Measurements from ENCODE around the gene ZSWIM5.

The ZSWIM5 gene

DNA sequence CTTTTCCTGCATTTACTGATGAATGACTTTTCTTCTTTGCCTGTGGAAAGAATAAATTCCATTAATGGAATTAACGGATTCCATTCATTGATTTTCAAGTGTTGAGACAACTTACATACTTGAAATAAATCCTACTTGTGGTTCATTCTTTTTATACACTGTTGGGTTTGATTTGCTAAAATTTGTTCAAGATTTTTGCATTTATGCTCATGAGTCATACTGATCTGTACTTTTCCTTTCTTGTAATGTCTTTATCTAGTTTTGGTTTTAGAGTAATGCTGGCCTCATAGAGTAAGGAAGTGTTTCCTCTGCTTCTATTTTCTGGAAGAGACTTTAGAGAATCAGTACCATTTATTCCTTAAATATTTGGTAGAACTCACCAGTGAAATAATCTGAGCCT is 180.0 kb downstream of the ZSWIM5 start:
- no peak for DNase-seq (ENCODE audit: low spot score)

DNA sequence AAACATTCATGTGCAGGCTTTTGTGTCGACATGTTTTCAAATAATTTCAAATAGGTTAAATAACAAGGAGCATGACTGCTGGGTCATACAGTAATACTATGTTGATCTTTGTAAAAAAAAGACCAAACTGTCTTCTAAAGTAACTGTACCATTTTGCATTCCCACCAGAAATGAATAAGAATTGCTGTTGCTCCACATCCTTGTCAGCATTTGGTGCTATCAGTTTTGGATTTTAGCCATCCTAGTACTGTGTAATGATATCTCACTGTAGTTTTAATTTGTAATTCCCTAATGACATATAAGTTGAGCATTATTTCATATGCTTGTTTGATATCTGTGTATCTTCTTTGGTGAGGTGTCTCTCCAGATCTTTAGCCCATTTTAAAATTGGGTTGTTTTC is 182.7 kb downstream of the ZSWIM5 start:
- no peak for DNase-seq (ENCODE audit: low spot score)

DNA sequence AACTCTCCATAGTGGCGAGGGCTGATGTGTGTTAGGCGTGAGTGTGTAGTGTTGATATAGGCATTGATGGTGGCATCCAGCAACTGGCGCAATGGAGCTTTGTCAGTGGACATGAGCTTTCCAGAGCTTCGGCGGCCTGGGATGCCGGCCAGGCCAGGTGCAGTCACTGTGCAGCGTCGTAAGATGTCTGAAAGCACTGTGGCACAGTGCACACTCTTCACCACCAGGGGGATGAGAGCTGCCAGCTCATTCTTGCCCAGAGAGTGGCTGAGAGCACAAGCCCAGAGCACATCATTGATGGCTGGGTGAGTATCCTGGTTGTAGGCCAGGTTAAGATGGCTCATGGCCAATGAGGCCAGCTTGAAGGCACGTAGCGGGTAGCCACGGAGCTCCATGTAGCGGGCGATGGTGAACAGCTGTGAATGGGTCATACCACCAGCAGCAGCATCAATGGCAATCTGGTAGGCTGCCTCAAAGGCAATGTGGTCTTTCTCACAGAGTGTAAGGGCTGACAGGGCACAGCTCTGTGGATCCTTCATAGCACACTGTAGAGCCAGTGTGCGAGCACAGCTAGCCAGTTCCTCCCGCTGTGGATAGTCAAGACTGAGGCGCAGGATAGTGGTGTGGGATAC is 187.7 kb downstream of the ZSWIM5 start:
- DNase-seq (ENCODE audit: low spot score) = peak; percentile 44

DNA sequence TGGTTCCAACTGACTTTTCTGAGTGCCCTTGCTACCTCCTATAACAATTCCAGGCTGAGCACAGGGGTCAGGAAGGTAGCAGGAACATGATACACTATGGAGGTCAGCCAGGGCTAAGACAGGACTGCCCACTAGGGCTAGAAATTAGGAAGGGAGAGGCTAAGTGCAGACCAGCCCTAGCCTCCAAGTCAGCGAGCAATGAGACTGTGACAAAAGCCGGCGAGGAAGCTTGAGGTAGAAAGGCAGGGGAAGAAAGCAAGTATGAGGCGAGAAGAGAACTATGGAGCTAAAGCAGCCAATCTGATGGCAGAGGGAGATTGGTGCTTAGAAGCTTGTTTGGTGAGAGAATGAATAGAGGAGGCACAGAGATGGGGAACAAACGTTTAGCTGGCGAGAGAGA is 189.6 kb downstream of the ZSWIM5 start:
- no peak for DNase-seq (ENCODE audit: low spot score)

DNA sequence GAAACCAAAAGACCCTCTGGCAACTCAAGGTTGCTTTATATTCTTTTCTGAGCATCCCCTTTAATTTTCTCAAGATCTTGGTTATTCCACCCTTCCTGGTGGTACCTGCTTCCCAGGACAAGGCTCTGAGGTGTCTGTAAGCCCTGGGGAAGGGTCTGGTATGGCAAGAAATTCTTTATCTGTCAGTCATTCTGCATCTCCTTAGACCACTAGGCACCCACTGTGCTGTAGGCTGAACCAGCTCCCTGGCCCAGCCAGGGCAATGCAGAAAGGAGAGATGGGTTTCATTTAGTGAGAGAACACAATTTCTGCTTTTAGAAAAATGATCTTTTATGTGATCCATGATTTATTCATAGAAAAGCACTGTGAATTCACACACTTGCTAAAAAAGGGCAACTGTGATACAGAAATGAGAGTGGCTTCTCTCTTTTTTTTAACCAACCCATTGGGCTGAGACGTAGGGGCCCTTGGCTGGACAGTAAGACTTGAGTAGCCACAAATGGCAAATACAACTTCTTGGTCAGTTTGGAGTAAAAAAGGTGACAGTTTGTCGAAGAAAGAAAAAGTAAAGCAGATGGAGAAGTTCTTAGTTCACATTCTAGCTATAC is 190.2 kb downstream of the ZSWIM5 start:
- DNase-seq (ENCODE audit: low spot score) = no peak

DNA sequence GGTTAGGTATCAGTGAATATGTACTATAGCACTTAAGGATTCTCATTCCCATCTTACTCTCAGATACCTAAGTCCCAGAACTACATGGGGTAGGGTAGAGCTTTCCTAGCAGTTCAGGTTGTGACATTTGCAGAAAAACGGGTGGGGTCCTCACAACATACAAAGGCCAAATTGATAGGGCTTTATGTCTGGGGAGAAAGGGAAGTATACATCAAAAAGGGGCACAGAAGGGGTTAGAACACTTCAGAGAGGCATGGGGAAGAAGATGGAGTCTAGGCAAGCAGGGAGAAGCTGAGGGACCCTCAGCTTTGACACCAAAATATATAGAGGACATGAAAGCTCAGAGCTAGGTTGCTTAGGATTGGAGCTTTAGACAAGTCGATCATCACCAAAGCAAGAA is 190.7 kb downstream of the ZSWIM5 start:
- no peak for DNase-seq (ENCODE audit: low spot score)

DNA sequence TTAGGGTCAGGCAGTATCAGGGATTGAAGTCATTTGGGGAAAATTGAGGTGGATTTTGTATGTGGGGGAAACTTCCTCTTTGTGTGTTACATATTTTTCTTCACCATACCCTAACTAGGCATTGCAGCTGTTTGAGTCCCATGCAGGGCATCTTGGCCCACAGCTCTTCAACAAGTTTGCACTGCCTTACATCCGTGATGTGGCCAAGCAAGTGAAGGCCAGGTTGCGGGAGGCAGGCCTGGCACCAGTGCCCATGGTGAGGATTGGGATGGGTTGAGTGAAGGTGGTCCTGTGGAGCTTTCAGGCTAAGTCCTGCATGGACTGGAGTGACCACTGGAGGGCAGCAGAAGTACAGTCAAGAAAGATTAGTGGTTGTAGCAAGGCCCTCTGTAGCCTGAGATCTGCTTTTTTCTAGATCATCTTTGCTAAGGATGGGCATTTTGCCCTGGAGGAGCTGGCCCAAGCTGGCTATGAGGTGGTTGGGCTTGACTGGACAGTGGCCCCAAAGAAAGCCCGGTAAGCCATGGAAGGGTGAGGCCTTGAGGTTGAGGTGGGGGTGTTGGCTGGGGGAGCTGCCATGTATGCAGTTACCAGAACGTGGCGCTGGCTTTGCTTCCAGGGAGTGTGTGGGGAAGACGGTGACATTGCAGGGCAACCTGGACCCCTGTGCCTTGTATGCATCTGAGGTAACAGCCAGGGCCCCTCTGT is 191.9 kb downstream of the ZSWIM5 start:
- DNase-seq (ENCODE audit: low spot score) = peak; percentile 75

DNA sequence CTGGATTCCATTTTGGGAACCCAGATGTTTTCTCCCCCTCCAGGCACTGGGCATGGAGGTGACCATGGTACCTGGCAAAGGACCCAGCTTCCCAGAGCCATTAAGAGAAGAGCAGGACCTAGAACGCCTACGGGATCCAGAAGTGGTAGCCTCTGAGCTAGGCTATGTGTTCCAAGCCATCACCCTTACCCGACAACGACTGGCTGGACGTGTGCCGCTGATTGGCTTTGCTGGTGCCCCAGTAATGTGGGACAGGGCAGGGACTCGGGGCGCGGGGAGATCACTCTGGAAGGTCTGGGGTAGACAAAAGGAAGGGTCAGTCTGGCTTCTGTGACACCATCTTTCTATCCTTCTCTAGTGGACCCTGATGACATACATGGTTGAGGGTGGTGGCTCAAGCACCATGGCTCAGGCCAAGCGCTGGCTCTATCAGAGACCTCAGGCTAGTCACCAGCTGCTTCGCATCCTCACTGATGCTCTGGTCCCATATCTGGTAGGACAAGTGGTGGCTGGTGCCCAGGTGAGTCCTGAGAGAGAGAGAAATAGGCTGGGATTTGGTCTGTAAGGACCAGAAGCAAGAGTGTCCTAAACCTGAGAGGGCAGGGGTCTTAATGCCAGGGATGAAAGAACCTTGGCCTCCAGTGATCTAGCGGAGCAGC is 192.7 kb downstream of the ZSWIM5 start:
- DNase-seq (ENCODE audit: low spot score) = no peak

DNA sequence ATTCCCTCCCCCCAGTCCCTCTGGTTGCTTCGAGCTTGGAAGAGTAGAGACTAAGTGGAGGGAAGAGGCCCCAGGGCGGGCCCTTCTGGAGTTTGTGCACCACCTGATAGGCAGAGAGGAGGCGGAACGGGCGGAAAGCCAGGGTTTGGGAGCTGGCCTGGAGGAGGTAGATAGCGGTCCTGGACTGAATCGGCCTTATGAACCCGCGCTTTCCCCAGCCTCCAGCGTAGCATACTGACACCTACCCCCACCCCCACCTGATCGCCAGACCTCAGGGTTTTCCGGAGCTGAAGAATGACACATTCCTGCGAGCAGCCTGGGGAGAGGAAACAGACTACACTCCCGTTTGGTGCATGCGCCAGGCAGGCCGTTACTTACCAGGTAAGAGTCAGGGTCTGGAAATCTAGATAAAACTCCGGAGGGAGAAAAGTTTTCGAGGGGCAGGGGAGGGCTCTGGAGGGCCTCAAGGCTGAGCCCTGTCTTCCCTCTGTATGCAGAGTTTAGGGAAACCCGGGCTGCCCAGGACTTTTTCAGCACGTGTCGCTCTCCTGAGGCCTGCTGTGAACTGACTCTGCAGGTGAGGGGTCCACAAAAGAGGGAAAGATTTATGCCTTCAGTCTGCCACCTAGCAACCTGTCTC is 193.6 kb downstream of the ZSWIM5 start:
- DNase-seq (ENCODE audit: low spot score) = peak; percentile 55

DNA sequence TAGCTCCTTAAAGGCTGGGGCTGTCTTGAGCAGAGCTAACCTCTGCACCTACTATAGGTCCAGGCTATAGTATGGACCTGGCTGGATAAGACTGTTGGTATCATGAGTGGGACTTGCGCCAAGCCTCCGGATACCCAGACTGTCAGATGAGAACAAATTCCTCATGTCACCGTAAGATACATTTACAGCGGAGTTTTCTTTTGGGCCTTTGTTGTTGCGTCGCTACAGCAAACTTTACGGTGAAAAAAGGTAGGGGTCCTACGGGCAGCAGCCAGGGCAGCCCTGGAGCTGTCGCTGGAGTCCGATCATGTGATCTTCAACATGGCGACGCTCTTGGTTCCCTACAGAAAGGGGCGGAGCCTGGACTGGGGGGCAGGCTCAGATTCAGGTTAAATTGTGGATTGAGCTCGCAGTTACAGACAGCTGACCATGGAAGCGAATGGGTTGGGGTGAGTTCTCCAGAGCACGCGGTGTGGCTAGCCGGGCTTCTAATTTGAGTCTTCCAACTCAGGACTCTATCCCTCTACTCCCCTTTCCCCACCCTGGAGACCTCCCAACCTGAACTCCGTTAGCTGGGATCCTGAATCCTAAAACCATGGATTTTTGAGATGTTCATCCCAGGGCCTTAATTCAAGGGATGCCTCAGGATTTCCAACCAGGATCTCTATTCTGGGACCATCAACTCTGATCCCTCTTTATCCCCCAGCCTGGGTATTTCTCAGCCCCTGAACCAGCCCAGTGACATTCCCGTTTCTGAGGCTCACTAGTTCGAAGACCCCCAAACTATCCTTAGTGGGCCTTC is 194.4 kb downstream of the ZSWIM5 start, which contains the start of gene UROD:
Gene UROD (plus strand): TSS at position 418 of the 802 bp plus-strand sequence. CDS start 12 bp downstream, at position 430.
- DNase-seq (ENCODE audit: low spot score) = peak; percentile 98

DNA sequence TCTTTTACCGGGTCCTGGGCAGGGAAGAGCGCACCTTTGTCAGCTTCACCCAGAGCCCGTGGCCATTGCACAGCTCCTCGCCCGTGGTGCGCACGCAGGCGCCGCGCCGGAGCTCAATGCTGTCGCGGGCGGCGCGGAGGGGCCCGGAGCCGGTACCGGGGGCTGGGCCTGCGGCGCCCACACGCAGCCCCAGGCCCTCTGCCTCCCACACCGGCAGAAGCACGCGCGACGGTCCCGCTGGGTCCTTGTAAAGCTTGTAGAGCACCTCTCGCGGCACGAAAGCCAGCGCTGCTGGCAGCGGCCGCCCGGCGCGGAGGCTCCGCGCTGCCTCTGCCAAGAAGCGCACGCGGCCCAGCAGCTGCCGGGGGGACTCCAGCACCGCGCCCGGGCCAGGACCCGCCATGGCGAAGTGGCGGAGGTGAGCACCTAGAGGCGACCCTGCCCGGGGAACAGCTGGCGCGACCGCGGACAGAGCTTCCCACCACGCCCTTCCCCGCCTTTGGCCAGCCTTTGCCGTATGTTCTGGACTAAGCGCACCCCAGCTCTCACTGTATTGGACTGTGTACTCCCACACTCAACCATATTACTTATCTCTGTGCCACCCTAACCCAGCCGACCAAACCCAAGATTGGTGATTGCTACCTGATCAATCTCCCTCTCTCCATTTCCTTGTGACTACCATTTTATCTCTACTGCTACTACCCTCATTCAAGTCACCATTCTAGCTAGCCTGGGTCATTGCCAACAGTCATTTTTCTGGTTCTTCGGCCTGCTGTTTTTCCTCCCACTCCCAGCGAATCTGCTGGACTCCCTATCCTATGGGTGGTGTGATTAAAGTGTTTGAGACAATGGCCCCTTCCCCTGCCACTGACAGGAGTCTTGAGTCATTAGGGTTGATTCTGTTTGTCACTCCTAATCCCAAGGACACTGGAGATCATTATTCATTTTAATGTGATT is 195.3 kb downstream of the ZSWIM5 start, which contains the start of gene HECTD3:
Gene HECTD3 (minus strand): TSS at position 470 of the 957 bp plus-strand sequence. CDS start 67 bp downstream, at position 403.
- peak; percentile 87 for DNase-seq (ENCODE audit: low spot score)

DNA sequence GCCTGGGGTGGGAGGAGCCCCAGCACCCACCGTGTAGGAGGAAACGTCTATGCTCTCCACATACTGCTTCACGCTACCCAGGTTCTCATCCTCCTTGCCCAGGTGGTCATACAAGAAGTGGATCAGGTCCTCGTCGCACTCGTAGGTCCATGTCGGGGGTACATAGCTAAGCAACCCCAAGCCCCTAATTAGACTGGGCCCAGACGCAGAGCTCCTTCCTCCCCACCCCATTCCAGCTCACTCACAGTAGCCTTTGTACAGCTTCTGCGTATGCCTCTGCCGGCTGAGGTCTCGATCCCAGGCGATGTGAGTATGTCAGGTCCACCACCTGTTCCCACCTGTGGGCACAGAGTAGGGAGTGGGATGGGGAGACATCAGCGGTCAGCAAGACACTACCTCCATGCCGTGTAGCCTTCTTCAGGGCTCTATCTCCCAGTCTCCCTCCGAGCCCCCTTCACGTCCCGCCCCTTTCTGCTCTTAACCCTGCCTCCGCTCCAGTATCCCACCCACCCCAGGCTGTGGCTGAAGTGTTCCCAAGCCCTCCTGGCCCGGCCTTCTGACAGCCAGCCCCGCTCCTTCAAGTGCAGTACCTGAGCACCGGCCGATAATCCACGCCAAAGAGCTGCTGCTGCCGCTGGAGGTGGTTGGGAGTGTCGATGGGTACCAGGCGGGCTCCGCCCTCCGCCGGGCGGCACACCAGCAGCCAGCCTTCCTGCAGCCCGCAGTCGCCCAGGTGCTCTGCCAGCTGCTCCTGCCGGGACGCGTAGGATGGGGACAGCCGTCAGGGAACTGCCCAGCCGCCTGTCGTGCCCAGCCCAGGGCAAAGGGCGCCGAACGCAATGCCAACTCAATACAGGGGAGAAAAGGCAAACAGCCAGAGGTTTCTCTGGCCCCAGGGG is 196.2 kb downstream of the ZSWIM5 start:
- peak; percentile 69 for DNase-seq (ENCODE audit: low spot score)

DNA sequence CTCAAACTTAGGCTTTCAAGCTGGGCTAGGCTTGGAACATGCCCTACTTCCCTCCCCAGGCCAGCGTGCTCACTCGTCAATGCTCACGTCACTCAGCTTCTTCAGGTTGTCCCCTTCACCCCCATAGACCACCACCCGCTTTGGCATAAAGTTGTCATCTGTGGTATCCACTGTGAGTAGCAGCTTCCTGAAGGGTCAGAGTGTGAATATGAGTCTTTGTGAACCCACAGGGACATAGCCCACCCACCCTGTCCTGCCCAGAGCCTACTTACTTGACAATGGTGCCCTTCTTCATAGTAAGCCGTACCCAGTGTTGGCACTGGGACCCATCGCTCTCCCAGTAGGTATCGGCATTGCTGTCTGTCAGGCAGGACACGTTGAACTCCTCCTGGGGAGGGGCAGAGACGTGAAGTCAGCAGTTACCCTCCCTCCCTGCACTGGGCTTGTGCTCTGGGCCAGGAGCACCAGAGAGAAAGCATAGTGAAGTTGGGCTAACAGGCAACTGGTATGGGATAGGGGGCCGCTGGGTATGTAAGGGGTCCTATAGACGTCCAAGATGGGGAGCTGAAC is 197.0 kb downstream of the ZSWIM5 start:
- no peak for DNase-seq (ENCODE audit: low spot score)

DNA sequence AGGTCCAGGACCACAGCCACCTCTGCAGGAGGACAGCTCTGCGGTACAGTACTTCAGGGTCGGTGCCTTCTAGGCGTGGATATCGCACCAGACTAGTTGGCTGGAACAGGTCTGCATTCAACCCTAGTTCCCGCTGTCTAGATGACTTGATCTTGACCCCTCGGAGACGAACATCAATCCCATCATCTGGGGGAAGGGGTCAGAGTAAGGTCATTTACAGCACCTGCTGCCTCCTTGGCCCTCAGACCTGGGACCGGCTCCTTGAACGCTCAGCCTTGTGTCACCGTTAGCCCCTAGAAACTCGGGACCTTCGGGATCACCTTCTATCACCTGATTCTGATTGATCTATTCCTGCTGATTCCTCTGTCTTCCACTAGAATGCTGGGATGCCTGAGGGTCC is 197.9 kb downstream of the ZSWIM5 start:
- no peak for DNase-seq (ENCODE audit: low spot score)

DNA sequence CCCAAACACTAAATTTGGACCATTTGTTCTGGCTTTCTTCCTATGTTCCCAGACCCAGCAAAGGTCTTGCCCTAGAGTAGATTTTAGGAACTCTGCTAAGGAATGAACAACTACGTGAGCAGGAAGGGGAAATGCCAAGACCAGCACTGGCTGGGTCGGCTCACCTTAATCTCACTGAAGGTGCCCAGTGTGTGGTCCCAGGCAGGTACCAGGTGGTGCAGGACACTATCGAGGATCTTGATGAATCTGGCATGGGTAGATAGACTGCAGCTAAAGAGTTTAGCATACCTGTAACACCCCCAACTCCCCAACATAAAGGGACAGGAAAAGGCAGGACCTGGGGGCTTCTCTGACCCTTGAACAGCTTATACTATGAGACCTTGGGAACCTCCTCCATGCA is 198.3 kb downstream of the ZSWIM5 start:
- DNase-seq (ENCODE audit: low spot score) = no peak

DNA sequence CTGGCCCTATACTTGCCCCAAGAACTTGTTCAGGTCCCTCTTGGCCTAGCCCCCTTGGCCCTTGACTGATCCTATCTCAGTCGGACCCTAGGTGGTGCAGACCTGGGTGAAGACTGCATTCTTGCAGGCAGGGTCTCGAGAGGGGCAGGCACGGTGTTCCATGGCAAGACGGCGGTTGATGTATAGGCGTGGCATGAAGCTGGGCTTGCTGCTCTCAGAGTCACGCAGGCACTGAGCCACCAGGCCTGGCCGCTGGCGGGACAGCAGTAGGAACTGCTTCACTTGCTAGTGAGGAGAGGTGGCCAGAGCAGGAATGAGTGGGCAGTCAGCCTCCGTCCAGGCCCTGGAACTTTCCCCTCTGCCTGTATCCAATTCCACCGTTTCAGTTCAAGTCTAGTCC is 199.1 kb downstream of the ZSWIM5 start:
- no peak for DNase-seq (ENCODE audit: low spot score)

DNA sequence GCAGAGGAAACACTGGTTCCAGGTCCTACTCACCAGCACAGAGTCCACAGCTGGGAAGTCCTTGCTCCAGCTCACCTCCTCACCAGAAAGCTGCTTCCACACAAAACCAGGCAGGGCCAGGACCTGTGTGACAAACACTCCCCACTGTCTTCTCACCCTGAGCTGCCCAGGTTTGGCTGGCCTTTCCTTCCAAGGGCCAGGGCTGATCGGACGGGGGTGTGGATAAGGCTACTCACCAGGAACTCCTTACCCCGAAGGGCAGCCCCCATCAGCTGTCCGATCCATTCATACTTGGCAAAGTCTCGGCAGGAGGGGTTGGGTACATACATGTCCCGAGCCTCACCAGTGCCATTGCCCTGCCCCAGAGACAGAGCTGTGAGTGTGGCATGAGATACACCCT is 200.6 kb downstream of the ZSWIM5 start:
- no peak for DNase-seq (ENCODE audit: low spot score)

DNA sequence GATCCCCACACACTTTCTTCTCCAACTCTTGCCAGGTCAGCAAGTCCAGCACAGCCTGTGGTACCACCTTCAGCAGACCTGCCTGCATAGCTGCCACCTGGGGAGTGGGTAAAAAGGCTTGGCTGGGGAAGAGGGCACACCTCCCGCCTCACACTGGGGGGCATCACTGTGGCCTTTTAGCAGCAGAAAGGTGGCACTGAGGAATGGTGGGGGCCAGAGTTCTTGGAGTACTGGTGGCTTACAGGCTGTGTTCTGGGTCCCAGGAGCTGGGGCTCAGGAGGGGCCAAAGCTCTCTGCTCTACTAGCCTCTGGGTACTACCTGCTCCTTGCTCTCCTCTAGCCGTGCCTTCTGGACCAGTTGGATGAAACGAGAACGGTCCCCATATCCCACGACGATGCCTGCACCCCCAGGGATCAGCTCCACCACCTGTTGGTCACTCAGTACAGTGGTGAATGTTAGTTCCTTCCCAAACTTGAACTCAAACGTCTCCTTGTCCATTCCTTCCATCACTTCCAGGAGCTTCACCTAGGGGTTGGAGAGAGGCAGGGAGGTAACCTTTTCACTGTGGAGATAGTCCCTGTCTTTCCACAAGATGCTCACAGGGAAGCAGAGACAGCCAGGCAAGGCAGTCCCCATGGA is 202.0 kb downstream of the ZSWIM5 start:
- no peak for DNase-seq (ENCODE audit: low spot score)
